ENCODE data around the gene KCTD15.

DNA sequence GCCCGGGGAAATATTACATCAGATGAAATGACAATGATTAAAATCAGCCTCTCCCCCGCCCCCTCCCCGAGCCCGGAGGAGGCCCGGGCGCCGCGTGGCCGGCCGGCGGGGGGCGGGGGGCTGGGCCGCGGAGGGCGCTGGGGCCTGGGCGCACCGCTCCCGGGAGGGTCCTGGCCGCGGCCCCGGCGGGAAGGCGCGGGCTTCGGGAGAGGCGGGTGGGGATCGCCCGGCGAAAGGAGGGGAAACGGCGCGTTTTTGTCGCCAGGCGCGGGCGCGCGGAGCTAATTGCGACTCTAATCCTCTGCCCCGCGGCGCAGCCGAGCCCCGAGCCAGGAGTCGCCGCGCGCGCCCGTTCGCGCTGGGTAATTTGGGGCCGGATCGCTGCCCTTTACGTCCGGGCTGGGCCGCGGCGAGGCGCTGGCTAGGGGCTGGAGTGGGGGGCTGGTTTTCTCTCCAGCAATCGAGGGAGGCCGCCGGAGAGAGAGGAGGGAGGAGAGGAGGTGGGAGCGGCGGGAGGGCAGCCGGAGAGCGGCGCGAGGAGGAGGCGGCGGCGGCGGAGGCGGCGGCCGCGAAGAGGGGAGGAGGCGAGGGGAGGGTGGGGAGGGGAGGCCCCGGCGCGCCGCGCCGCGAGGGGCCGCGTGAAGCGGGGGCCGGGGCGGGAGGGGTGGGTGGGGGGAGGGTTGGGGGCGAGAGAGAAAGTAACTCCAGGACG lies at the start of gene KCTD15:
- TF ChIP-seq, protein P1, sequence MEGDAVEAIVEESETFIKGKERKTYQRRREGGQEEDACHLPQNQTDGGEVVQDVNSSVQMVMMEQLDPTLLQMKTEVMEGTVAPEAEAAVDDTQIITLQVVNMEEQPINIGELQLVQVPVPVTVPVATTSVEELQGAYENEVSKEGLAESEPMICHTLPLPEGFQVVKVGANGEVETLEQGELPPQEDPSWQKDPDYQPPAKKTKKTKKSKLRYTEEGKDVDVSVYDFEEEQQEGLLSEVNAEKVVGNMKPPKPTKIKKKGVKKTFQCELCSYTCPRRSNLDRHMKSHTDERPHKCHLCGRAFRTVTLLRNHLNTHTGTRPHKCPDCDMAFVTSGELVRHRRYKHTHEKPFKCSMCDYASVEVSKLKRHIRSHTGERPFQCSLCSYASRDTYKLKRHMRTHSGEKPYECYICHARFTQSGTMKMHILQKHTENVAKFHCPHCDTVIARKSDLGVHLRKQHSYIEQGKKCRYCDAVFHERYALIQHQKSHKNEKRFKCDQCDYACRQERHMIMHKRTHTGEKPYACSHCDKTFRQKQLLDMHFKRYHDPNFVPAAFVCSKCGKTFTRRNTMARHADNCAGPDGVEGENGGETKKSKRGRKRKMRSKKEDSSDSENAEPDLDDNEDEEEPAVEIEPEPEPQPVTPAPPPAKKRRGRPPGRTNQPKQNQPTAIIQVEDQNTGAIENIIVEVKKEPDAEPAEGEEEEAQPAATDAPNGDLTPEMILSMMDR (IDR thresholded peaks at IDR 0.05) = no peak
- TF ChIP-seq POLR2A (IDR thresholded peaks at IDR 0.05) = no peak
